Endodermal cell (in vitro differentiated cells): Measurements from ENCODE around the gene OR51I1. TPM values are rescaled to one million over a fixed set of nuclear protein-coding genes. Genes with fewer than 3 reads are reported as not detected.

Experiments
- DNase-seq: peaks from one replicate; pipeline ENCODE4 v3.0.0-alpha.2; 2017
- H3K27ac ChIP-seq: 2 replicates; pipeline ENCODE4 v1.5.1; 2013; ENCODE audit warnings: mild to moderate bottlenecking, low read depth, low read length, moderate library complexity
- H3K27me3 ChIP-seq: 2 replicates; pipeline ENCODE4 v1.6.1; 2013; ENCODE audit warnings: mild to moderate bottlenecking, low read length, moderate library complexity; ENCODE audit not compliant: insufficient read depth, control insufficient read depth, poor library complexity, severe bottlenecking
- H3K36me3 ChIP-seq: 2 replicates; pipeline ENCODE4 v1.7.0; 2013; ENCODE audit warnings: mild to moderate bottlenecking, low read length, moderate library complexity; ENCODE audit not compliant: control insufficient read depth, insufficient read depth
- H3K4me1 ChIP-seq: one replicate; pipeline ENCODE4 v1.7.0; 2013; ENCODE audit warnings: low read length; ENCODE audit not compliant: control insufficient read depth, insufficient read depth
- H3K4me3 ChIP-seq: 2 replicates; pipeline ENCODE4 v1.5.1; 2013; ENCODE audit warnings: mild to moderate bottlenecking, low read length, moderate library complexity
- H3K9ac ChIP-seq: 2 replicates; pipeline ENCODE4 v1.6.1; 2013; ENCODE audit warnings: mild to moderate bottlenecking, low read length, moderate library complexity; ENCODE audit not compliant: poor library complexity, severe bottlenecking; ENCODE audit errors: extremely low read depth
- H3K9me3 ChIP-seq: 2 replicates; pipeline ENCODE4 v1.6.1; 2013; ENCODE audit warnings: mild to moderate bottlenecking, low read length, moderate library complexity; ENCODE audit not compliant: control insufficient read depth
- H3K27ac Mint-ChIP-seq: 2 replicates; pipeline ENCODE4 v1.8.0; 2020; ENCODE audit warnings: mixed read lengths
- H3K27me3 Mint-ChIP-seq: 2 replicates; pipeline ENCODE4 v1.8.0; 2021; ENCODE audit warnings: mild to moderate bottlenecking, mixed read lengths; ENCODE audit not compliant: insufficient read depth
- H3K36me3 Mint-ChIP-seq: 2 replicates; pipeline ENCODE4 v1.8.0; 2020; ENCODE audit warnings: low read depth, mixed read lengths
- H3K4me1 Mint-ChIP-seq: 2 replicates; pipeline ENCODE4 v1.8.0; 2020; ENCODE audit warnings: mixed read lengths
- H3K4me3 Mint-ChIP-seq: 2 replicates; pipeline ENCODE4 v1.8.0; 2020; ENCODE audit warnings: mild to moderate bottlenecking, moderate library complexity, mixed read lengths
- H3K9me3 Mint-ChIP-seq: 2 replicates; pipeline ENCODE4 v1.8.0; 2020; ENCODE audit warnings: mild to moderate bottlenecking, mixed read lengths
- WGBS, 2 experiments: methylation state at CpG; one replicate each; pipeline versions ENCODE4 v1.1.5 to v1.1.7; 2013; ENCODE audit warnings: missing lambda C conversion rate in 2 of 2, mixed read lengths in 1 of 2; ENCODE audit not compliant: insufficient coverage in 1 of 2, insufficient read length in 1 of 2; 5-methylcytosine and 5-hydroxymethylcytosine counted together
- total RNA-seq, 2 donors: library from RNA; stranded (reverse); fragmentation: NEBNext Ultra II Directional in 1 of 2; extraction: Animal tissue kit (Norgen Biotek cat#: 25700) in 1 of 2; gene quantifications; 2 replicates in 1 of 2; 3 replicates in 1 of 2; pipeline ENCODE4 v1.2.1, GENCODE V29; 2021
- TF ChIP-seq, protein P1 (sequence below): fragments of 200-600 bp; sonication (generic); conservative IDR thresholded peaks from 2 replicates; pipeline ENCODE4 v1.5.0; 2021; ENCODE audit warnings: antibody characterized with exemption, mild to moderate bottlenecking

OR51I1 gene
- total RNA-seq, 2 donors from 2014 or later, result not detected

DNA sequence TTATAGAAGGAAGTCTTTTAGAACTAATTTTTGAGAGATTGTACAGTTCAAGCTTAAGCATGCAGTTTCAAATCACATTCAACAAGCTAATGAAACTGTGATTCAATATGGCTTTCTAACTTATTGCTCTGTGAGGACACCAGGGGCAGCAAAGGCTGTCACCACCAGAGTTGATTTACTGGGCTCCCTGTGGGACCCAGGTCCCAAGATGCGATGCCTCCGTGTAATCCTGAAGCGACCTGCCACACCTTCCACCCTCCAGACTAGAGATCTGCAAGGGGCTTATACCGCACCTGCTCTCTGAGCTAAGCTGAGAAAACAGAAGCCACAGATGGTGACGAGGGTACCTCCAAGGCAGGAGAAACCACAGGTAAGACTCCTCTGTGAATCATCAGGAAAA is 20.3 kb downstream of the OR51I1 start:
- Histone ChIP-seq H3K9me3 (no peaks in the 10 kb centered on the region), H3K27me3 (no peaks in the 10 kb centered on the region), H3K36me3 (no peaks in the 10 kb centered on the region), H3K27ac (no peak overlapping the region), H3K4me3 (no peak overlapping the region), H3K4me1 (peaks cover 8% of the 10 kb centered on the region), H3K9ac (no peak overlapping the region)
- WGBS, 2 experiments, result 73 to 79% methylated on average over 3 to 5 of the region's 5 CpGs
- TF ChIP-seq, protein P1, sequence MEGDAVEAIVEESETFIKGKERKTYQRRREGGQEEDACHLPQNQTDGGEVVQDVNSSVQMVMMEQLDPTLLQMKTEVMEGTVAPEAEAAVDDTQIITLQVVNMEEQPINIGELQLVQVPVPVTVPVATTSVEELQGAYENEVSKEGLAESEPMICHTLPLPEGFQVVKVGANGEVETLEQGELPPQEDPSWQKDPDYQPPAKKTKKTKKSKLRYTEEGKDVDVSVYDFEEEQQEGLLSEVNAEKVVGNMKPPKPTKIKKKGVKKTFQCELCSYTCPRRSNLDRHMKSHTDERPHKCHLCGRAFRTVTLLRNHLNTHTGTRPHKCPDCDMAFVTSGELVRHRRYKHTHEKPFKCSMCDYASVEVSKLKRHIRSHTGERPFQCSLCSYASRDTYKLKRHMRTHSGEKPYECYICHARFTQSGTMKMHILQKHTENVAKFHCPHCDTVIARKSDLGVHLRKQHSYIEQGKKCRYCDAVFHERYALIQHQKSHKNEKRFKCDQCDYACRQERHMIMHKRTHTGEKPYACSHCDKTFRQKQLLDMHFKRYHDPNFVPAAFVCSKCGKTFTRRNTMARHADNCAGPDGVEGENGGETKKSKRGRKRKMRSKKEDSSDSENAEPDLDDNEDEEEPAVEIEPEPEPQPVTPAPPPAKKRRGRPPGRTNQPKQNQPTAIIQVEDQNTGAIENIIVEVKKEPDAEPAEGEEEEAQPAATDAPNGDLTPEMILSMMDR, result peak; percentile 66
- peak; percentile 62 for DNase-seq
- peaks cover 28% of the 10 kb centered on the region for H3K4me1 Mint-ChIP-seq
- peaks cover 6% of the 10 kb centered on the region for H3K36me3 Mint-ChIP-seq
- H3K4me3 Mint-ChIP-seq, result no peak overlapping the region
- H3K9me3 Mint-ChIP-seq, result peaks cover 24% of the 10 kb centered on the region
- H3K27me3 Mint-ChIP-seq, result no peaks in the 10 kb centered on the region
- no peak overlapping the region for H3K27ac Mint-ChIP-seq

DNA sequence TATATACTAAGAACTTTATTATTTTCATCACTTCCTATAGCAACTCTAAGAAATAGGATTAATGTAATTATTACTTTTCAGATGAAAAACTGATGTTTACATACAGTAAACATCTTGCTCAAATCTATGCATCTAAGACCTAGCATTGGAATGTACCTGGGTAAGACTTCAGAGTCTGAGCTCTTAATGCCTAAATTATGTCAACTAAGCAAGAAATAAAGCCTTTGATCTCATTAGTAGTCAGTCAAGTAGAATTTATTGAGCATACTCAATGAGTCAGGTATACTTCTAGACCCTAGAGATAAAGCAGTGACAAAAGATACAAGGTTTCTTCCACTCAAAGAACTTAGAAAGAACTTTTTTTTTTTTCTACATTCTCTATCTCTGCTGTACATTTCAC is 36.1 kb downstream of the OR51I1 start:
- Histone ChIP-seq H3K9me3 (no peaks in the 10 kb centered on the region), H3K36me3 (no peaks in the 10 kb centered on the region), H3K27me3 (no peaks in the 10 kb centered on the region), H3K27ac (no peak overlapping the region), H3K9ac (no peak overlapping the region), H3K4me1 (no peaks in the 10 kb centered on the region), H3K4me3 (no peak overlapping the region)
- no peaks in the 10 kb centered on the region for H3K36me3 Mint-ChIP-seq
- H3K9me3 Mint-ChIP-seq, result peaks cover 2% of the 10 kb centered on the region
- no peak for DNase-seq
- TF ChIP-seq, protein P1, result no peak
- H3K27ac Mint-ChIP-seq, result no peak overlapping the region
- no peak overlapping the region for H3K4me3 Mint-ChIP-seq
- H3K4me1 Mint-ChIP-seq, result peaks cover 9% of the 10 kb centered on the region
- H3K27me3 Mint-ChIP-seq, result no peaks in the 10 kb centered on the region

DNA sequence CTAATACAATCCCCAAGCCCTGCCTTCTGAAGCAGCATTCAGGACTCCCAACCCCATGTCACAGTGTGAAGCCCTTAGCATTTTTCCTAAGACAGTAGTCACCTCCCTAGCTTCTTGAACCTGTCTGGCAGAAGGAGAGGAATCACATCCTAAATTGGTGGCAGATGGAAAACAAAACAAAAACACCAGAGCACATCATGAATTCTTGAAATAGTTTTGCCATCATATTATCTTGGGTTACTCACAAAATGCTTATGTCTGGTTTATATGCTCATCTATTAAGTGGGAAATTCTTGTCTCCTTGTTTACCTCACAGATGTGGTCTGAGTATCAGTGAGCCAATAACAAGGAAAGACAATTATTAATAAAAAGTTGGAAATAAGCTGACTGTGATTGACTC is 42.4 kb downstream of the OR51I1 start:
- H3K36me3 Mint-ChIP-seq, result no peaks in the 10 kb centered on the region
- no peak overlapping the region for H3K4me3 Mint-ChIP-seq

More for the DNA sequence above, 42.4 kb downstream of the OR51I1 start:
- Histone ChIP-seq H3K9me3 (no peaks in the 10 kb centered on the region), H3K36me3 (no peaks in the 10 kb centered on the region), H3K27ac (no peak overlapping the region), H3K9ac (no peak overlapping the region), H3K4me1 (no peaks in the 10 kb centered on the region), H3K4me3 (no peak overlapping the region), H3K27me3 (peaks cover 17% of the 10 kb centered on the region)
- DNase-seq, result no peak
- TF ChIP-seq, protein P1, result no peak
- H3K9me3 Mint-ChIP-seq, result peaks cover 13% of the 10 kb centered on the region
- H3K4me1 Mint-ChIP-seq, result peaks cover 43% of the 10 kb centered on the region
- H3K27me3 Mint-ChIP-seq, result peaks cover 3% of the 10 kb centered on the region
- H3K27ac Mint-ChIP-seq, result no peak overlapping the region
